Lower leg skin (tissue), 3 donors: ENCODE measurements around the gene GPI.

Experiments
- POLR2A ChIP-seq, 2 donors: fragments of 450-650 bp; IDR thresholded peaks; one replicate each; pipeline ENCODE4 v1.6.1; 2016 to 2017; ENCODE audit warnings: antibody characterized with exemption in 2 of 2, mild to moderate bottlenecking in 1 of 2, moderate library complexity in 1 of 2
- TF ChIP-seq, protein P1 (sequence below), 3 donors: fragments of 450-650 bp; IDR thresholded peaks; one replicate each; pipeline ENCODE4 v1.5.1; 2016; ENCODE audit warnings: antibody characterized with exemption in 3 of 3, mild to moderate bottlenecking in 3 of 3, moderate library complexity in 2 of 3

DNA sequence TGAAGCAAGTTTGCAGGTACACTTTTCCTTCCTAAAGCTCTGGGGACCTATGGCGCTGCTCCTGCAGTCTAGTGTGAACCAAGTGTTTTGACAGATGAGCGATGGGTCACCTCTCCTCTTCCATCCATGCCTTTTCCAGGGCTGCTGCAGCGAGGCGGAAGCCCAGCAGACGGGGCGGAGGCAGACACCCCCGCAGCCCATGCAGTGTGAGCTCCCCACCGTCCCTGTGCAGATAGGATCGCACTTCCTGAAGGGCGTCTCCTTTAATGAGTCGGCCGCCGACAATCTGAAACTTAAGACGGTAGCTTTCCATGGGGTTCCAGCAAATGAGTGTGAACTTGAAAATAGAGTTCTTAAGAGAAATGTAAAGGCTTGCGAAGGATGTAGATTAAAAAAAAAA lies 37.1 kb upstream of the GPI start:
- TF ChIP-seq, protein P1, sequence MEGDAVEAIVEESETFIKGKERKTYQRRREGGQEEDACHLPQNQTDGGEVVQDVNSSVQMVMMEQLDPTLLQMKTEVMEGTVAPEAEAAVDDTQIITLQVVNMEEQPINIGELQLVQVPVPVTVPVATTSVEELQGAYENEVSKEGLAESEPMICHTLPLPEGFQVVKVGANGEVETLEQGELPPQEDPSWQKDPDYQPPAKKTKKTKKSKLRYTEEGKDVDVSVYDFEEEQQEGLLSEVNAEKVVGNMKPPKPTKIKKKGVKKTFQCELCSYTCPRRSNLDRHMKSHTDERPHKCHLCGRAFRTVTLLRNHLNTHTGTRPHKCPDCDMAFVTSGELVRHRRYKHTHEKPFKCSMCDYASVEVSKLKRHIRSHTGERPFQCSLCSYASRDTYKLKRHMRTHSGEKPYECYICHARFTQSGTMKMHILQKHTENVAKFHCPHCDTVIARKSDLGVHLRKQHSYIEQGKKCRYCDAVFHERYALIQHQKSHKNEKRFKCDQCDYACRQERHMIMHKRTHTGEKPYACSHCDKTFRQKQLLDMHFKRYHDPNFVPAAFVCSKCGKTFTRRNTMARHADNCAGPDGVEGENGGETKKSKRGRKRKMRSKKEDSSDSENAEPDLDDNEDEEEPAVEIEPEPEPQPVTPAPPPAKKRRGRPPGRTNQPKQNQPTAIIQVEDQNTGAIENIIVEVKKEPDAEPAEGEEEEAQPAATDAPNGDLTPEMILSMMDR (IDR thresholded peaks at IDR 0.05): no peak
- no peak for TF ChIP-seq POLR2A (IDR thresholded peaks at IDR 0.05)
